GM23338 (cell line): ENCODE results near the gene RASGRF2. TPM values are rescaled to one million over a fixed set of nuclear protein-coding genes. Genes with fewer than 3 reads are reported as not detected.

Experiments used
- ATAC-seq: fragments of 200-7000 bp; cut with Tn5 transposase; 3 replicates; pipeline ENCODE4 v1.9.1; 2020
- DNase-seq: peaks from one replicate; pipeline ENCODE4 v3.0.0-alpha.2; 2015; ENCODE audit warnings: low spot score
- H2AFZ ChIP-seq: fragments of 200-600 bp; sonication (generic); 2 replicates; pipeline ENCODE4 v1.8.0; 2016; ENCODE audit warnings: antibody characterized with exemption, mild to moderate bottlenecking, moderate library complexity
- H3F3A ChIP-seq: fragments of 200-600 bp; sonication (generic); replicated peaks from 2 replicates; pipeline ENCODE4 v1.8.0; 2017; ENCODE audit warnings: antibody characterized with exemption, mixed run types, low read depth
- H3K27ac ChIP-seq: fragments of 200-600 bp; sonication (generic); 2 replicates; pipeline ENCODE4 v1.6.1; 2016; ENCODE audit warnings: low read depth
- H3K27me3 ChIP-seq: fragments of 200-600 bp; sonication (generic); 2 replicates; pipeline ENCODE4 v1.8.0; 2016; ENCODE audit warnings: mild to moderate bottlenecking, mixed run types, moderate library complexity; ENCODE audit not compliant: insufficient read depth
- H3K36me3 ChIP-seq: fragments of 200-600 bp; sonication (generic); 2 replicates; pipeline ENCODE4 v1.8.0; 2016; ENCODE audit warnings: mild to moderate bottlenecking; ENCODE audit not compliant: insufficient read depth
- H3K4me1 ChIP-seq: fragments of 200-600 bp; sonication (generic); 2 replicates; pipeline ENCODE4 v1.8.0; 2016; ENCODE audit warnings: mild to moderate bottlenecking, moderate library complexity; ENCODE audit not compliant: insufficient read depth
- H3K4me2 ChIP-seq: fragments of 200-600 bp; sonication (generic); 2 replicates; pipeline ENCODE4 v1.7.1; 2017; ENCODE audit warnings: mixed run types
- H3K4me3 ChIP-seq: fragments of 200-600 bp; sonication (generic); 2 replicates; pipeline ENCODE4 v1.6.1; 2016; ENCODE audit warnings: mixed run types
- H3K79me2 ChIP-seq: fragments of 200-600 bp; sonication (generic); replicated peaks from 2 replicates; pipeline ENCODE4 v1.8.0; 2017; ENCODE audit warnings: mild to moderate bottlenecking; ENCODE audit not compliant: insufficient read depth
- H3K9me2 ChIP-seq: fragments of 200-600 bp; sonication (generic); 2 replicates; pipeline ENCODE4 v1.8.0; 2017; ENCODE audit not compliant: insufficient read depth
- H4K20me1 ChIP-seq: fragments of 200-600 bp; sonication (generic); replicated peaks from 2 replicates; pipeline ENCODE4 v1.8.0; 2017; ENCODE audit warnings: mild to moderate bottlenecking; ENCODE audit not compliant: insufficient read depth
- H3K27ac Mint-ChIP-seq: 2 replicates; pipeline ENCODE4 v1.8.0; 2020; ENCODE audit warnings: inconsistent platforms, mild to moderate bottlenecking, moderate library complexity, mixed read lengths
- H3K27me3 Mint-ChIP-seq: 3 replicates; pipeline ENCODE4 v1.8.0; 2022; ENCODE audit warnings: low read depth, mild to moderate bottlenecking, moderate library complexity, mixed read lengths, inconsistent platforms; ENCODE audit not compliant: insufficient read depth, poor library complexity
- H3K36me3 Mint-ChIP-seq: 3 replicates; pipeline ENCODE4 v1.8.0; 2021; ENCODE audit warnings: low read depth, mild to moderate bottlenecking, inconsistent platforms, moderate library complexity, mixed read lengths
- H3K4me1 Mint-ChIP-seq: 3 replicates; pipeline ENCODE4 v1.8.0; 2020; ENCODE audit warnings: mild to moderate bottlenecking, inconsistent platforms, mixed read lengths
- H3K4me3 Mint-ChIP-seq: 3 replicates; pipeline ENCODE4 v1.8.0; 2021; ENCODE audit warnings: moderate library complexity, mild to moderate bottlenecking, inconsistent platforms, mixed read lengths
- H3K9me3 Mint-ChIP-seq: 3 replicates; pipeline ENCODE4 v1.8.0; 2020; ENCODE audit warnings: moderate library complexity, mild to moderate bottlenecking, inconsistent platforms, mixed read lengths
- EZH2phosphoT487 ChIP-seq: fragments of 200-600 bp; sonication (generic); IDR thresholded peaks from one replicate; pipeline ENCODE4 v1.8.1; 2018; ENCODE audit warnings: antibody characterized with exemption; ENCODE audit not compliant: unreplicated experiment
- JUNB ChIP-seq: IDR thresholded peaks from one replicate; pipeline ENCODE4 v1.6.1; 2016; ENCODE audit warnings: antibody characterized with exemption; ENCODE audit not compliant: unreplicated experiment
- NANOG ChIP-seq: IDR thresholded peaks from 2 replicates; pipeline ENCODE4 v1.6.1; 2016; ENCODE audit warnings: antibody characterized with exemption, borderline replicate concordance
- POLR2AphosphoS5 ChIP-seq: IDR thresholded peaks from 2 replicates; pipeline ENCODE4 v1.6.1; 2016; ENCODE audit warnings: antibody characterized with exemption, low read depth
- ZNF331 ChIP-seq: fragments of 250-450 bp; sonication (Bioruptor Pico); IDR thresholded peaks from 2 replicates; pipeline ENCODE4 v1.5.0; 2020; ENCODE audit warnings: low read depth, mild to moderate bottlenecking, moderate library complexity
- polyA plus RNA-seq: library from polyadenylated mRNA; unstranded; fragments of >200 nt; fragmentation: Nextera tagmentation; extraction: Ambion mirVana; gene quantifications from 2 replicates; pipeline ENCODE4 v1.2.1, GENCODE V29; 2016
- total RNA-seq: library from RNA; depleted of rRNA; stranded (reverse); fragments of >200 nt; shearing (Covaris generic); gene quantifications from 2 replicates; pipeline ENCODE4 v1.2.3, GENCODE V29; 2014
- TF ChIP-seq, protein P1 (sequence below), 2 experiments: fragments of 200-600 bp in 1 of 2; sonication (generic) in 1 of 2; conservative IDR thresholded peaks; 2 replicates each; pipeline versions ENCODE4 v1.5.1 to v1.6.1; 2016 to 2017; ENCODE audit warnings: antibody characterized with exemption in 2 of 2, low read depth in 2 of 2, mild to moderate bottlenecking in 2 of 2, moderate library complexity in 1 of 2

RASGRF2 gene
- total and polyA plus RNA-seq, 2 experiments from 2014 or later = 5.0 to 19.2 TPM

DNA sequence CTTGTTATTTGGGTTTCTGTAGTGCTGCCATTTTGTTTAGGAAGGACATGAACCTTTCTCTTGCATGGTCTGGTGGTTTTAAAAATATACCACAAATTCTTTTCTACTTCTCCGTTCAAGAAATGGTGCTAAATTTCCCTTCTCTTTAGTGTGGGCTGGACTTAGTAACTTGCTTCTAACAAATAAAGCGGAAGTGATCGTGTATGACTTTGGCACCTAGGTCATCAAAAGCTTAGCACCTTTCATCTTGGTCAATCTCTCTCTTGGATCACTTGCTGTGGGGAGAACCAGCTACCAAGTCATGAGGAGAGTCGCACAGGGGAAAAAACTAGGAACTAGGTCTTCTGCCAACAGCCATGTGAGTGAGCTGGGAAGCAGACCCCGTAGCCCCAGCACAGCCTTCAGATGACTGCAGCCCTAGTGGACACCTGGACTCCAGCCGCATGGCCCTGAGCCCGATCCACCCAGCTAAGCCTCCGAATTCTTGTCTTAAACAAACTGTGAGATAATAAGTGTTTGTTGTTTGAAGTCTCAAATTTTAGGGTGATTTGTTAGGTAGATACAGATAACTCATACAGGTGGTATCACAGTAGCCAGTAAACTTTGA is 185.3 kb downstream of the RASGRF2 start:
- H3K36me3 ChIP-seq = no peaks in the 10 kb centered on the region
- no peak overlapping the region for H2AFZ ChIP-seq
- no peak overlapping the region for H3K4me3 ChIP-seq
- H3K4me2 ChIP-seq = no peak overlapping the region
- no peaks in the 10 kb centered on the region for H3K27me3 ChIP-seq
- no peaks in the 10 kb centered on the region for H3K9me2 ChIP-seq
- no peaks in the 10 kb centered on the region; the same call in 1 of the 3 replicates for H3K4me1 Mint-ChIP-seq
- DNase-seq (no peak), ATAC-seq (no peak)
- H3K79me2 ChIP-seq = no peaks in the 10 kb centered on the region
- TF ChIP-seq POLR2AphosphoS5 = no peak
- TF ChIP-seq, protein P1, sequence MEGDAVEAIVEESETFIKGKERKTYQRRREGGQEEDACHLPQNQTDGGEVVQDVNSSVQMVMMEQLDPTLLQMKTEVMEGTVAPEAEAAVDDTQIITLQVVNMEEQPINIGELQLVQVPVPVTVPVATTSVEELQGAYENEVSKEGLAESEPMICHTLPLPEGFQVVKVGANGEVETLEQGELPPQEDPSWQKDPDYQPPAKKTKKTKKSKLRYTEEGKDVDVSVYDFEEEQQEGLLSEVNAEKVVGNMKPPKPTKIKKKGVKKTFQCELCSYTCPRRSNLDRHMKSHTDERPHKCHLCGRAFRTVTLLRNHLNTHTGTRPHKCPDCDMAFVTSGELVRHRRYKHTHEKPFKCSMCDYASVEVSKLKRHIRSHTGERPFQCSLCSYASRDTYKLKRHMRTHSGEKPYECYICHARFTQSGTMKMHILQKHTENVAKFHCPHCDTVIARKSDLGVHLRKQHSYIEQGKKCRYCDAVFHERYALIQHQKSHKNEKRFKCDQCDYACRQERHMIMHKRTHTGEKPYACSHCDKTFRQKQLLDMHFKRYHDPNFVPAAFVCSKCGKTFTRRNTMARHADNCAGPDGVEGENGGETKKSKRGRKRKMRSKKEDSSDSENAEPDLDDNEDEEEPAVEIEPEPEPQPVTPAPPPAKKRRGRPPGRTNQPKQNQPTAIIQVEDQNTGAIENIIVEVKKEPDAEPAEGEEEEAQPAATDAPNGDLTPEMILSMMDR (conservative IDR thresholded peaks at IDR 0.05; ENCODE audit: low read depth in 2 of 2) = no peak
- no peaks in the 10 kb centered on the region for H3F3A ChIP-seq
- peaks cover 3% of the 10 kb centered on the region for H3K27me3 Mint-ChIP-seq
- H3K9me3 Mint-ChIP-seq = no peaks in the 10 kb centered on the region
- no peaks in the 10 kb centered on the region for H4K20me1 ChIP-seq
- 0 out of 2 replicates have a peak, but pooled peaks cover 5% of the 10 kb centered on the region for H3K4me1 ChIP-seq
- no peak overlapping the region for H3K4me3 Mint-ChIP-seq
- no peaks in the 10 kb centered on the region for H3K36me3 Mint-ChIP-seq
- no peak overlapping the region for H3K27ac Mint-ChIP-seq
- H3K27ac ChIP-seq = no peak overlapping the region

DNA sequence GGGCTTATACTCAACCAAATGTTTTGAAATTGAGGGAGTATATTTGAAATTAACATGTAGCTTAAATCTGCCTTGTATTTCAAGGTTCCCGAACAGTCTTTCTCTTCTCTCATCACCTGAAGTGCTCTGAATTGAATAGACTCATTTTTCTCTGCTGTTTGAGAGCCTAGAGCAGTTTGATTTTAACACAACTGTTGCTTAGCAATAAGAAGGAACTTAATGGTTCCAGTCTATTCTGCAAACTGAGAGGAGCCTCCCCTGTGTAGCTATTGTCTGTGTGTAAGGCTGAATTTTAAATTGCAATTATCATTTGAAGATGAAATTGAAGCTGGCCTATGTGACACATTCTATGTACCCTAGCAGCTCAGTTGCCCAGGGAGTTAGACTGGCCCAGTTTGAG is 185.9 kb downstream of the RASGRF2 start:
- no peak overlapping the region for H3K4me2 ChIP-seq
- Mint-ChIP-seq H3K4me1 (no peaks in the 10 kb centered on the region; the same call in 1 of the 3 replicates), H3K27me3 (peaks cover 3% of the 10 kb centered on the region), H3K27ac (no peak overlapping the region), H3K4me3 (no peak overlapping the region), H3K36me3 (no peaks in the 10 kb centered on the region), H3K9me3 (no peaks in the 10 kb centered on the region)
- DNase-seq (no peak), ATAC-seq (no peak)
- no peak overlapping the region for H3K27ac ChIP-seq
- 0 out of 2 replicates have a peak, but pooled peaks cover 5% of the 10 kb centered on the region for H3K4me1 ChIP-seq
- no peak for TF ChIP-seq JUNB
- TF ChIP-seq POLR2AphosphoS5 = no peak
- TF ChIP-seq EZH2phosphoT487 = no peak
- no peak for TF ChIP-seq NANOG
- TF ChIP-seq ZNF331 (CRISPR knock-in tag) = no peak
- H2AFZ ChIP-seq = no peak overlapping the region
- H3K36me3 ChIP-seq = no peaks in the 10 kb centered on the region
- H3F3A ChIP-seq = no peaks in the 10 kb centered on the region
- no peaks in the 10 kb centered on the region for H4K20me1 ChIP-seq
- H3K79me2 ChIP-seq = no peaks in the 10 kb centered on the region
- H3K4me3 ChIP-seq = no peak overlapping the region
- no peaks in the 10 kb centered on the region for H3K27me3 ChIP-seq
- H3K9me2 ChIP-seq = no peaks in the 10 kb centered on the region

DNA sequence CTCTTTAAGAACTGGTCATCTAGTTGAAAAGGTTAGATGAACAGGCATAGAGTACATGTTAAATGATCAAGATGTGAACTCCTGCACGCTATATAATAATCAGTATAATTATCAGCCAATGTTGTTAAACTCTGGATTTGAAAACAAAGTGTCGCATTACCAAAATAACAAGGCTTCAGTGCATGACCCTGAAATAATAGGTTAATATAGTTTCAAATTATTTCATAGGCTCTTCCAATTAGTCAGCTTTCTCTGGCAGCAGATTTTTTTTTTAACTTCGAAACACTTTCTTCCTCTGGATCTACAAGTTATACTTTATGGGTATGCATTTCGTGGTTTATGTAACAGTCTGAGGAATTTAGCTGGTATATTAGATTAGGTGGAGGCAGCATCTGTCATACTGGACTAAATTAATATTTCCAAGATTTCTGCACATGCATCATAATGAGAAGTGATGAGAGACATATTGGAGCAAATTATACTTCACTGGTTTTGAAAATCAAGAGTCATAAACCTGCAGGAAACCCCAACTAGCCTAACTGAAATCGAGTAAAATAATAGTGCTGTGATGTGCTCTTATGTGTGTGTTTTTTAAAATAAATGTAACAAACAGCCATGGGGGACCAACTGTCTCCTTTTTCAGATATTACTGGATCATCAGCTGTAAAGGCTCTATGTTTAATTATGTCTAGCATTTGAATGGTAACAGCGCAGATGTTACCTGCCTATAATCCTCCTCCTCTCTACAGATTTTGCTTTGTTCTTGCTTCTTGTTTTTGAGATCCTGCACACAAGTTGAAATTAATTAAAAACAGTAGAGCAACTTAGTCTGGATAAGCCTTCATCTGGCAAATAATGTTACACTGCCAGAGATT is 187.1 kb downstream of the RASGRF2 start:
- Histone ChIP-seq H2AFZ (no peak overlapping the region), H3K4me1 (0 out of 2 replicates have a peak, but pooled peaks cover 5% of the 10 kb centered on the region), H3K79me2 (no peaks in the 10 kb centered on the region), H3K4me2 (no peak overlapping the region), H3K36me3 (no peaks in the 10 kb centered on the region), H3K27ac (0 out of 2 replicates have a peak overlapping the region, but pooled peaks have one; percentile 17), H4K20me1 (no peaks in the 10 kb centered on the region), H3K4me3 (no peak overlapping the region), H3K27me3 (no peaks in the 10 kb centered on the region), H3F3A (no peaks in the 10 kb centered on the region), H3K9me2 (no peaks in the 10 kb centered on the region)
- no peaks in the 10 kb centered on the region for H3K36me3 Mint-ChIP-seq
- peaks cover 3% of the 10 kb centered on the region for H3K27me3 Mint-ChIP-seq
- DNase-seq (no peak), ATAC-seq (no peak)
- no peak overlapping the region for H3K27ac Mint-ChIP-seq
- H3K4me1 Mint-ChIP-seq = no peaks in the 10 kb centered on the region; the same call in 1 of the 3 replicates
- no peaks in the 10 kb centered on the region for H3K9me3 Mint-ChIP-seq
- H3K4me3 Mint-ChIP-seq = no peak overlapping the region
- no peak for TF ChIP-seq ZNF331 (CRISPR knock-in tag)
- TF ChIP-seq NANOG = no peak
